ENCODE data around the gene NXT1.

The NXT1 gene

DNA sequence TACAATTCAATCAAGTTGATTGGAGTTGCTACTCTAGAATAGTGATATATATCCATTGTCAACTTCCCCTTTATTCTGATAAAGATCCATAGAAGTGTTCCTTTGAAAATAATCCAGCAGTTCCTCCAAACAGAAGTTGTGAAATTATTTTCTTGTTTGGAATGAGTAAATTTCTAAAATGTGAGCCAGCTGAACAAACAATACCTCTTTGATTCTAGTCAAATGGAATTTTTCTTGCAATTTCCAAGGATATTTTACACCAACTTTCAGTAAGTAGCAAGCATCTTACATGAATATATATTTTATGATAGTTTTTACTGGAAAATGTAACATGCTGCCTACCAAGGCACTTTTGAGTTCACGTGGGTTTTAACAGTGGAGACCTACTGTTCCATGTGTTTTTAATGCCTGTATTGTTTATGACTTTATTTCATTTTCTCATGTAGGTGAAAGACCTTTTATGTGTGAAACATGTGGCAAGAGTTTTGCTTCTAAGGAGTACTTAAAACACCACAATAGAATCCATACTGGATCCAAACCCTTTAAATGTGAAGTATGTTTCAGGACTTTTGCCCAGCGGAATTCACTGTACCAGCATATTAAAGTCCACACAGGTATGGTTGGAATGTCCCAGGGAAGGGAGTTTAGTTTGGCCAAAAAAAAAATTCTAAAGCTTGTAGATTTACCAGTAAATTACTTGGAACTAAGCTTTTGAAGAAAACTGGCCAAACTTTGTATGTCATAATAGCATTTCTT, 17.9 kb downstream of the NXT1 start:
- TF ChIP-seq, protein P1, sequence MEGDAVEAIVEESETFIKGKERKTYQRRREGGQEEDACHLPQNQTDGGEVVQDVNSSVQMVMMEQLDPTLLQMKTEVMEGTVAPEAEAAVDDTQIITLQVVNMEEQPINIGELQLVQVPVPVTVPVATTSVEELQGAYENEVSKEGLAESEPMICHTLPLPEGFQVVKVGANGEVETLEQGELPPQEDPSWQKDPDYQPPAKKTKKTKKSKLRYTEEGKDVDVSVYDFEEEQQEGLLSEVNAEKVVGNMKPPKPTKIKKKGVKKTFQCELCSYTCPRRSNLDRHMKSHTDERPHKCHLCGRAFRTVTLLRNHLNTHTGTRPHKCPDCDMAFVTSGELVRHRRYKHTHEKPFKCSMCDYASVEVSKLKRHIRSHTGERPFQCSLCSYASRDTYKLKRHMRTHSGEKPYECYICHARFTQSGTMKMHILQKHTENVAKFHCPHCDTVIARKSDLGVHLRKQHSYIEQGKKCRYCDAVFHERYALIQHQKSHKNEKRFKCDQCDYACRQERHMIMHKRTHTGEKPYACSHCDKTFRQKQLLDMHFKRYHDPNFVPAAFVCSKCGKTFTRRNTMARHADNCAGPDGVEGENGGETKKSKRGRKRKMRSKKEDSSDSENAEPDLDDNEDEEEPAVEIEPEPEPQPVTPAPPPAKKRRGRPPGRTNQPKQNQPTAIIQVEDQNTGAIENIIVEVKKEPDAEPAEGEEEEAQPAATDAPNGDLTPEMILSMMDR (IDR thresholded peaks at IDR 0.05; ENCODE audit: extremely low read depth, missing control alignments): no peak
- DNase-seq (ENCODE audit: low spot score): no peak

DNA sequence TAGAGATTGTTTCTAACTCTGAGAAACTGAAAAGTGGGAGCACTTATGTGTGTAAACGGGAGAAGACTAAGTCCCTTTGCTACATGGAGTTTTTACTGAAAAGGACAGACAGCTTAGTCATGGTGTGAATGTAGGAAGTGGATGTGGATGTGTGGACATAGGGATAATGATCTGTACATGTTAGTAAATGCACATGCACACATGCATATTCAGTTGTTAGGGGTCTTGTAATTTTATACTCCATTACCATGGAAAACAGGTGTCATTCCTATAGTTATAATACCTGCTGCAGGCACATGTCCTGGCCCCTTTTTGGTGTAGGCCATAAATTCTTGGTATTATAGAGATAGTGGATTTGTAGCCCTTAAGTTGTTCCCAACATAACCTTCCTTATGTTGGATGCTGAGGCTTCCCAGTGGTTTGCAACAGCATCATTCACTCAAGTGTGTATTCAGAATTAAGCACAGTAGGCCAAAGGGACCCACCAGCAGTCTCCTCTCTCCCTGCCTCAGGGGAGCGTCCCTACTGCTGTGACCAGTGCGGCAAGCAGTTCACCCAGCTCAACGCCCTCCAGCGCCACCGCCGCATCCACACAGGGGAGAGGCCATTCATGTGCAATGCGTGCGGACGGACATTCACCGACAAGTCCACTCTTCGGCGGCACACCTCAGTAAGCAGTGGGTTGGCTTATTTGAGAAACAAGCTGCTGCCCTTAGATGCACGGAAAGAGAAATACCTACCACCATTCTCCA, 18.7 kb downstream of the NXT1 start:
- DNase-seq (ENCODE audit: low spot score): no peak

DNA sequence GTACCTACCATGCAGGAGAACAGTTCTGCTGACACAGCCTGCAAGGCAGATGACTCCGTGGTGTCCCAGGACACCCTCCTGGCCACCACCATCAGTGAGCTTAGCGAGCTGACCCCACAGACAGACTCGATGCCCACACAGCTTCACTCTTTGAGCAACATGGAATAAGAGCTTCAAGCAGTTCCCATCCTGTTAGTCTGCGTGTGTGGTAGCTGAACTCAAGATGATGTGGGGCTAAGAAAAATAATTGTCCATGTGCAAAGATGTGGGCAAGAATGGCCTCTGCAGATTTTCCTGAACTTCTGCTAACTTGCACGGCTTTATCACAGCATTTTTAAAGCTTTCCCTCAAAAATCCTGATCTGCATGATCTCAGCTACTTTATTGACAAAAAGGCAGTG, 19.7 kb downstream of the NXT1 start:
- TF ChIP-seq, protein P1 (IDR thresholded peaks at IDR 0.05; ENCODE audit: extremely low read depth, missing control alignments): no peak
- no peak for DNase-seq (ENCODE audit: low spot score)

More for the DNA sequence above, 18.7 kb downstream of the NXT1 start:
- TF ChIP-seq, protein P1 (IDR thresholded peaks at IDR 0.05; ENCODE audit: extremely low read depth, missing control alignments): no peak

DNA sequence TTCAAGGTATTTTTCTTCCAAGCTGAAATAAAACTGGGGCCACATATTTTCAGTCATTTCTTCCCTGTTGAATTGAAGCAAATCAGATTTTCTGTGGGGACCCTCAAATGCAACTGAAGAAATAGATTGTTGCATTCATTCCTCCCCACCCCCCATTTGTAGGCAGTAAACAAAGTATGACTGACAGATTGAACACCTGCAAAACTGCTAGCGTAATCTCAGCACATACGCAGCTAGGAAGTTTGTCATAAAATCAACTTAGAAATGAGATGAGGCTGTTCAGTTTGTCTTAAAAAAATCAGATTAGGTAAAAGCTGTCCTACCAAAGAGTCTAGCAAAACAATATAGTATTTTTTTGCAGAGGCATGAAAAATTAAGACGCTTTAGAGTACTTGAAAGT, 20.3 kb downstream of the NXT1 start:
- DNase-seq (ENCODE audit: low spot score): no peak
- TF ChIP-seq, protein P1 (IDR thresholded peaks at IDR 0.05; ENCODE audit: extremely low read depth, missing control alignments): no peak

DNA sequence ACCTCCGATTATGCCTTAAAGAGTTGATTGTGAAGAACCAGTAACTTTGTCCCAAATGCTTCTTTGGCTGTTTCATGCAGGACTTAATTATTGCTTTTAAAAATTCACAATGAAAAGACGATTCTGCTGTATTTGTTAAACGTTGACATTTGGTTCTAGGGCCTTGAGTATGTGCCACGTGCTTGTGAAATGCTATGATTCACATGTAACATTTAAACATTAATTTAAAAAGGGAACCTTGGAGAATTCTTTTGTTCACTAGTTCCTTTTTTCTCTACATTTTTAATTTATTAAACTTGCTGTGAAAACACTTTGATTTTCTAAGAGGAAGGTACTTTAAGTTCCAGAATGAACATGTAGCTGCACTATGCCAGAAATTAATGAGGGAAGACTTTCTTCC, 20.9 kb downstream of the NXT1 start:
- no peak for DNase-seq (ENCODE audit: low spot score)
- TF ChIP-seq, protein P1 (IDR thresholded peaks at IDR 0.05; ENCODE audit: extremely low read depth, missing control alignments): no peak

DNA sequence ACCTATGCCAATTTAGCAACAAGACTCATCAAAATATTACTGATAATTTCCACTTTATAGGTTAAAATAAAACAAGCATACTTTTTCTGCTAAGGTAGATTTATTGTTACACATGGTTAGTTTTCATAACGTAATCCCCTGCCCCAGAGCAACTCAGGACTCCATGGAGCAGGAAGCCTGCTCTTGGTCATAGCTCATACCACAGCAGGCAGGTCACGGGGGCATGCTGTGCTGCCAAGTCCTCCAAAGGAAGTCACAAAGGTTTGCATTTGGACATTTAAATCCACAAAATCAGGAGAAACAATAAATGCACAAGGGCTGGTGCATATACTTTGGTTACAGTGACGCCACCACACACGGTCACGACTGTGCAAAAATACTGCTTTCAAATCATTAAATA, 23.9 kb downstream of the NXT1 start:
- TF ChIP-seq, protein P1 (IDR thresholded peaks at IDR 0.05; ENCODE audit: extremely low read depth, missing control alignments): no peak
- DNase-seq (ENCODE audit: low spot score): no peak

DNA sequence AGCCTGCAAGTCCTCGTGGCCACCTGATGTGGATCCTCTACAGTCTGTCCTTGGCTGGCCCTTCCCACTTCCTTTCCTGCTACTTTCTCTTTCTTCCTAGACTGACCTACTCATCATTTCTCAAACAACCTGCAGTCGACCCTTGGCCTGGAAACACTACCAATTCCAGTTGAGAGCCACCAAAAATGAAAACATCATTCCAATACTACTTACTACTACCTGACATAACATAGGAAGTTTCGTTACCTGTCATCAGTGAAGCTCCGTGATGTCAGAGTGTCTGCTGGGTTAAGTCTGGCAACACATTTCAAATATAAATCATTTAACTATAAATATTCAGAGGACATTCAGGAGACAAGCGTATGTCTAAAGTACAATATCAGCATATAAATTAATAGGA, 25.2 kb downstream of the NXT1 start:
- TF ChIP-seq, protein P1 (IDR thresholded peaks at IDR 0.05; ENCODE audit: extremely low read depth, missing control alignments): no peak
- no peak for DNase-seq (ENCODE audit: low spot score)
